WTC11 (cell line): ENCODE data around the gene ELMO1.

ENCODE experiments used
- CTCF ChIP-seq: fragments of 200-600 bp; IDR thresholded peaks from 2 replicates; pipeline ENCODE4 v1.8.0; 2022; ENCODE audit warnings: antibody characterized with exemption
- ELF4 ChIP-seq: sonication (generic); formaldehyde crosslinking; IDR thresholded peaks from 2 replicates; pipeline ENCODE4 v1.8.1; 2022; ENCODE audit warnings: low read depth, mild to moderate bottlenecking, moderate library complexity, missing genetic modification reagents
- HMGXB4 ChIP-seq: sonication (generic); formaldehyde crosslinking; IDR thresholded peaks from 2 replicates; pipeline ENCODE4 v1.8.1; 2023; ENCODE audit warnings: mild to moderate bottlenecking, moderate library complexity, missing genetic modification reagents
- IRF1 ChIP-seq: sonication (generic); formaldehyde crosslinking; IDR thresholded peaks from 2 replicates; pipeline ENCODE4 v1.8.0; 2023; ENCODE audit warnings: missing genetic modification reagents
- PREB ChIP-seq: sonication (generic); formaldehyde crosslinking; IDR thresholded peaks from 2 replicates; pipeline ENCODE4 v1.8.1; 2022; ENCODE audit warnings: mild to moderate bottlenecking, missing genetic modification reagents, moderate library complexity, borderline replicate concordance
- SMAD3 ChIP-seq: sonication (generic); formaldehyde crosslinking; IDR thresholded peaks from 2 replicates; pipeline ENCODE4 v1.8.0; 2022; ENCODE audit warnings: missing genetic modification reagents, mild to moderate bottlenecking, borderline replicate concordance
- SP1 ChIP-seq: sonication (generic); formaldehyde crosslinking; conservative IDR thresholded peaks from 2 replicates; pipeline ENCODE4 v1.8.1; 2022; ENCODE audit warnings: missing genetic modification reagents
- TEAD4 ChIP-seq: sonication (generic); formaldehyde crosslinking; IDR thresholded peaks from 2 replicates; pipeline ENCODE4 v1.8.0; 2022; ENCODE audit warnings: mild to moderate bottlenecking, missing genetic modification reagents
- USF2 ChIP-seq: sonication (generic); formaldehyde crosslinking; IDR thresholded peaks from 2 replicates; pipeline ENCODE4 v1.8.1; 2023; ENCODE audit warnings: mild to moderate bottlenecking, missing genetic modification reagents, moderate library complexity
- ZNF317 ChIP-seq: sonication (generic); formaldehyde crosslinking; IDR thresholded peaks from 2 replicates; pipeline ENCODE4 v1.8.1; 2023; ENCODE audit warnings: low read depth, mild to moderate bottlenecking, moderate library complexity, missing genetic modification reagents, borderline replicate concordance

- TF ChIP-seq SP1 (CRISPR knock-in tag) (no peak), CTCF (no peak), USF2 (CRISPR knock-in tag) (no peak), IRF1 (no peak), TEAD4 (CRISPR knock-in tag) (no peak), HMGXB4 (CRISPR knock-in tag) (no peak), ZNF317 (CRISPR knock-in tag) (no peak), PREB (CRISPR knock-in tag) (no peak), ELF4 (CRISPR knock-in tag) (no peak), SMAD3 (CRISPR knock-in tag) (no peak)
These were observed 402.9 kb downstream of the ELMO1 start for GRCh38 chr7:37045681-37046179.
